Stomach (tissue), 4 donors: ENCODE results near the gene MTHFR.

Experiments
- CTCF ChIP-seq, 7 experiments: fragments of 450-650 bp in 4 of 7; fragments of 200-600 bp in 3 of 7; sonication (generic) in 3 of 7; IDR thresholded peaks; one replicate each; pipeline ENCODE4 v1.5.1; 2016 to 2019; ENCODE audit warnings: antibody characterized with exemption in 7 of 7, control low read depth in 2 of 7, mild to moderate bottlenecking in 1 of 7
- POLR2A ChIP-seq, 4 donors: fragments of 450-650 bp; IDR thresholded peaks; one replicate each; pipeline ENCODE4 v1.6.1; 2016; ENCODE audit warnings: antibody characterized with exemption in 4 of 4, control low read depth in 2 of 4, mild to moderate bottlenecking in 1 of 4, moderate library complexity in 1 of 4

GRCh38 chr1:11807133-11807532 is 1.4 kb upstream of the MTHFR start:
- no peak for TF ChIP-seq POLR2A (IDR thresholded peaks at IDR 0.05)
- no peak for TF ChIP-seq CTCF (IDR thresholded peaks at IDR 0.05)
